ENCODE results near the gene FIP1L1. TPM values are rescaled to one million over a fixed set of nuclear protein-coding genes. Genes with fewer than 3 reads are reported as not detected.

The FIP1L1 gene
- total RNA-seq, 1 donor from 2014 or later, result 31.7 TPM

DNA sequence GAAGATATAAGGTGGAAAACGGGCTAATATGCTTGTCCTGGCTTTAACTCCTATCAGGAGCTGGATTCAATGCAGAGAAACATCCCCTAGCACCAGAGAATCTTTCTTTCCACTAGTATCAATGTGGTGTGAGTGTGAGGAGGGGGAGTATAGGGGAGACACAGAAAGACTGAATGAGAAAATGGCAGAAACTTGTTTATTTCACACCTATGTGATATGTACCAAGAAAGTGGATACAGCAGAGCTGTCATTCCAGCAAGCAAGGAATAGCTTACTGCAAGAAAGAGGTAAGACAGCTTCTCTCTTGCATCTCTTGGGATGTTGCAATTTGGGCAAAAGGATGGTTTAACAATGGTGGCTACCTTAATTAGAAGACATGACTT lies 108.2 kb downstream of the FIP1L1 start:
- intact Hi-C loops (cut with DNase I), result no loop called here
- Histone ChIP-seq H3K27me3 (no peaks in the 10 kb centered on the region), H3K4me3 (no peak overlapping the region), H3K36me3 (no peaks in the 10 kb centered on the region), H3K9me3 (no peaks in the 10 kb centered on the region), H3K4me1 (peaks cover 8% of the 10 kb centered on the region), H3K27ac (no peak overlapping the region)
- DNase-seq (ENCODE audit: extremely low spot score in 2 of 2), result no peak
- TF ChIP-seq POLR2A (IDR thresholded peaks at IDR 0.05), result no peak
- TF ChIP-seq POLR2AphosphoS5 (IDR thresholded peaks at IDR 0.05; ENCODE audit: insufficient read depth in 1 of 2, low read depth in 1 of 2), result no peak
- TF ChIP-seq, protein P1, sequence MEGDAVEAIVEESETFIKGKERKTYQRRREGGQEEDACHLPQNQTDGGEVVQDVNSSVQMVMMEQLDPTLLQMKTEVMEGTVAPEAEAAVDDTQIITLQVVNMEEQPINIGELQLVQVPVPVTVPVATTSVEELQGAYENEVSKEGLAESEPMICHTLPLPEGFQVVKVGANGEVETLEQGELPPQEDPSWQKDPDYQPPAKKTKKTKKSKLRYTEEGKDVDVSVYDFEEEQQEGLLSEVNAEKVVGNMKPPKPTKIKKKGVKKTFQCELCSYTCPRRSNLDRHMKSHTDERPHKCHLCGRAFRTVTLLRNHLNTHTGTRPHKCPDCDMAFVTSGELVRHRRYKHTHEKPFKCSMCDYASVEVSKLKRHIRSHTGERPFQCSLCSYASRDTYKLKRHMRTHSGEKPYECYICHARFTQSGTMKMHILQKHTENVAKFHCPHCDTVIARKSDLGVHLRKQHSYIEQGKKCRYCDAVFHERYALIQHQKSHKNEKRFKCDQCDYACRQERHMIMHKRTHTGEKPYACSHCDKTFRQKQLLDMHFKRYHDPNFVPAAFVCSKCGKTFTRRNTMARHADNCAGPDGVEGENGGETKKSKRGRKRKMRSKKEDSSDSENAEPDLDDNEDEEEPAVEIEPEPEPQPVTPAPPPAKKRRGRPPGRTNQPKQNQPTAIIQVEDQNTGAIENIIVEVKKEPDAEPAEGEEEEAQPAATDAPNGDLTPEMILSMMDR (IDR thresholded peaks at IDR 0.05), result no peak

DNA sequence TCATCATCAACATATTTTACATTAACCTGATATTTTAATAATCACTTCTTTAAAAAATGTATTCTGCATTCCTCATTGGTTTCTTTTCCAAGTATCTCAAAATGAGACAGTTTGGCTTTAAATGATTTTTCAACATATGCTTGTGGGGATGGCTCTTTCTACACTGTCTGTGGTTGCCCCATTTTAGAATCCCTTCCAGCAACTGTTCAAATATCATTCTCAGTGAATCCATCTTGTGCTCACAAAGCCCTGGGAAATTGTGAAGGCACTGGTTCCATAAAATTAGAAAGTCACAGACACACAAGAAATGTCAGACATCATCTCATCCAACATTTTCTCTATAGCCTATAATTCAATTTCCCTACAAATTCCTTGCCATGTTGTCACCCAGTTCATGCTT lies 110.3 kb downstream of the FIP1L1 start:
- H3K4me3 ChIP-seq, result no peak overlapping the region
- DNase-seq (ENCODE audit: extremely low spot score in 2 of 2), result no peak
- H3K9me3 ChIP-seq, result no peaks in the 10 kb centered on the region
- H3K4me1 ChIP-seq, result peaks cover 8% of the 10 kb centered on the region
- H3K27ac ChIP-seq, result no peak overlapping the region
- no peaks in the 10 kb centered on the region for H3K36me3 ChIP-seq
- TF ChIP-seq POLR2A (IDR thresholded peaks at IDR 0.05), result no peak
- no peaks in the 10 kb centered on the region for H3K27me3 ChIP-seq
- intact Hi-C loops (cut with DNase I), result no loop called here

DNA sequence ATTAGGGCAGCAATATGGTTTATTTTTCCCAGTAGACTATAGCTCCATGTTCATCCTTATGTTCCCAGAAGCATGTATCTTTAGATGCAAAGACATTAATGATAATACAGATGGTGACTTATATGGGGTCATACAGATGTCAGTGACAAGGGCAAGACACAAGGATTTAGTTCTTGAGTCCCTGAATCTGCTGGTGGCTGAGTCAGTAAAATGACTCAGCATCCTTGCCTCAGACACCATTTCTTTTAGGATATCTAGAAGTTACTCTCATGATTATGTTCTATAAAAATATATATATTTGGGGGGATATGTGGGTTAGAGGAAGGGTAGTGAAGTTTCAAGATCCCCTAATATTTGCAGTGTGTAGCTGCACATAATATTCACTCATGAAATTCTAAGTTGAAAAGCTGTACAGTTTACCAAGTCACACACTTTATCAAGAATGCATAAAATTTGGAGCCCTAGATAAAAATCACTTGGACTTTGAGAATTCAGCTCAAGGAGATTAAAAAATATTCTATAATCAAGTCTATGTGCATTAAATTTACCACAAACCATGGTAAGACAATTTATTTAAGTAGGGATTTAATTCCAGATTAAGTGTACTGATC lies 111.9 kb downstream of the FIP1L1 start:
- H3K36me3 ChIP-seq, result no peaks in the 10 kb centered on the region
- H3K27me3 ChIP-seq, result no peaks in the 10 kb centered on the region
- TF ChIP-seq POLR2AphosphoS5 (IDR thresholded peaks at IDR 0.05; ENCODE audit: insufficient read depth in 1 of 2, low read depth in 1 of 2) (no peak), POLR2A (IDR thresholded peaks at IDR 0.05) (no peak)
- TF ChIP-seq, protein P1 (IDR thresholded peaks at IDR 0.05), result no peak
- intact Hi-C loops (cut with DNase I), result no loop called here
- no peaks in the 10 kb centered on the region for H3K9me3 ChIP-seq
- no peak for DNase-seq (ENCODE audit: extremely low spot score in 2 of 2)
- peaks cover 8% of the 10 kb centered on the region for H3K4me1 ChIP-seq
- no peak overlapping the region for H3K4me3 ChIP-seq
- H3K27ac ChIP-seq, result peak overlapping the region; percentile 33

DNA sequence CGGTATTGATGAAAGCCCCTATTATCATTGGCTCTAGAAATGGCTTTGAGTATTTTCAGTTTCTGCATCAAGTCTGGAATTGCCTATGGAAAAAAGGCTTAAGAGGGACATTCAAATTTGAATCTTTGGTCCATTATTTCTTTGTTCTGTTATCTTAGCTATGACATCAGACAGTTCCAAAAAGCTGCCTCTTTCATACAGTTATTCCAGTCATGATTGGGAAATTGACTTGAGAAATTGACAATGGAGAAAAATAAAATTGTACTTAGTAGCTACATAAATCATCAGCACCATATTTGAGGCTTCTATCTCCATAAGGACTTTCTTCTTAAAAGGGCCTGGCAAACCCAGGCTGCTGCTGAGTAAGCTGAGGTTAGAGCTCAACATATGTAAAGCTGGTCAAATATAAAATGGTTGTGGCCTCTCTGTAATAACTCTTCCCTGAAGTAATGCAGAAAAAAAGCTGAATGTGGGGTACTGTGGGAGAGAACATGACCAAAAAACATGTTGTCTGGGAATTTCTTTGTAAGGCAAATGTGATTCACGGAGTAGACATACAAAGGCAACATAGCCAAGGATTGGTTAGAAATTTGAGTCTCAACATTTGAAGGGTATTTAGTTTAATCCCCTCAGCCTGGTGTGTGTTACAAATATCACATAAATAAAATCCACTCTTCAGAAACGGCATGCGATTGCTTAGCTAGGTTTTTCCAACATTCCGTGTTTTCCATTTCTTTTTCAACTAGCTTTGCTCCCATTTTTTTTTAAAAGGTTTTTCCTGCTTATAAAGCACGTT lies 112.9 kb downstream of the FIP1L1 start:
- no peaks in the 10 kb centered on the region for H3K9me3 ChIP-seq
- intact Hi-C loops (cut with DNase I), result no loop called here
- peaks cover 8% of the 10 kb centered on the region for H3K4me1 ChIP-seq
- H3K27ac ChIP-seq, result peak overlapping the region; percentile 33
- no peak for DNase-seq (ENCODE audit: extremely low spot score in 2 of 2)
- no peaks in the 10 kb centered on the region for H3K27me3 ChIP-seq
- H3K36me3 ChIP-seq, result no peaks in the 10 kb centered on the region
- H3K4me3 ChIP-seq, result no peak overlapping the region
- TF ChIP-seq POLR2AphosphoS5 (IDR thresholded peaks at IDR 0.05; ENCODE audit: insufficient read depth in 1 of 2, low read depth in 1 of 2) (no peak), POLR2A (IDR thresholded peaks at IDR 0.05) (no peak)
- TF ChIP-seq, protein P1 (IDR thresholded peaks at IDR 0.05), result no peak

DNA sequence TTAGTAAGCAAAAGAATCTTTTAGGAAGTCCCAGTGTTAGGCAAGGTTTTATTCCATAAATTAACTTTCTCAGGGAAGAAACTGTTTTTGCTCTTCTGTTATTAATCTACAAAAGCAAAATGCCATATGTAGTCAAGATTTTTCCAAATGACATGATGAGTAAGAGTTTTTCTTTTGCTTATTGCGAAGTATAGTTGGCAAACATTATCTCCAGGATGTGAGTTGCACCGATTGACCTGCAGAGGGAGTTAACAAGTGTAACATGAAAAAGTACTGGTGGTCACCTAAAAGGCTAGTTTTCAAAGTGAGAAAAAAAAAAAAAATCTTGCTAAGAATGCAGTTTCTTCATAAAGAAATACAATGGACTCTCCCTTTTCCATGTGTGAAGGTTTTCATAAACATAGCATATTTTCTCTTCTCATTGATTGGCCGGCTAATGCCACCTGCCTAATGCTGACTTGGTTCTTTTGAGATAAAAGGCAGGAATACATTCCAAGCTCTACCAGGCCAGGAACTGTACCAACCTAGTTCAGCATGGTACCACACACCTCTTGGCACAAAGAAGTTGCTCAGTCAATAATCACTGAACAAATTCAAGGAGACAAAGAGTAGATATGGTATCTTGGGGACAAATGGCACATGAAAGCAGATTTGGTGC lies 113.7 kb downstream of the FIP1L1 start:
- H3K9me3 ChIP-seq, result no peaks in the 10 kb centered on the region
- no peaks in the 10 kb centered on the region for H3K36me3 ChIP-seq
- peaks cover 8% of the 10 kb centered on the region for H3K4me1 ChIP-seq
- H3K27me3 ChIP-seq, result no peaks in the 10 kb centered on the region
- H3K4me3 ChIP-seq, result no peak overlapping the region
- TF ChIP-seq, protein P1 (IDR thresholded peaks at IDR 0.05), result peak; percentile 26 to 70 (median 49)
- TF ChIP-seq POLR2AphosphoS5 (IDR thresholded peaks at IDR 0.05; ENCODE audit: insufficient read depth in 1 of 2, low read depth in 1 of 2) (peak in 1 of 2 donors; percentile 75), POLR2A (IDR thresholded peaks at IDR 0.05) (no peak)
- DNase-seq (ENCODE audit: extremely low spot score in 2 of 2), result no peak
- peak overlapping the region; percentile 33 for H3K27ac ChIP-seq
- intact Hi-C loops (cut with DNase I), result no loop called here

Measured in vagina (tissue), 2 donors.